HCT116 (cell line): ENCODE measurements around the gene PRPF19.

ENCODE experiments used
- CTCF ChIP-seq, 3 experiments: fragments of 200-600 bp in 1 of 3; sonication (generic) in 1 of 3; IDR thresholded peaks in 2 of 3; conservative IDR thresholded peaks in 1 of 3; 2 replicates each; pipeline ENCODE4 v1.5.1; 2012 to 2017; ENCODE audit warnings: low read depth in 2 of 3, low read length in 2 of 3, antibody characterized with exemption in 1 of 3, borderline replicate concordance in 1 of 3, control low read depth in 1 of 3, mild to moderate bottlenecking in 1 of 3, mixed read lengths in 1 of 3, mixed run types in 1 of 3, moderate library complexity in 1 of 3; ENCODE audit not compliant: insufficient read depth in 1 of 3
- SIN3A ChIP-seq: IDR thresholded peaks from 2 replicates; pipeline ENCODE4 v1.6.1; 2012; ENCODE audit warnings: low read depth
- SRF ChIP-seq: IDR thresholded peaks from 2 replicates; pipeline ENCODE4 v1.6.1; 2012; ENCODE audit warnings: low read depth
- YY1 ChIP-seq: IDR thresholded peaks from 2 replicates; pipeline ENCODE4 v1.6.1; 2011; ENCODE audit warnings: low read length, low read depth, moderate library complexity, mild to moderate bottlenecking; ENCODE audit not compliant: insufficient replicate concordance; ENCODE audit errors: extremely low read depth
- ZFX ChIP-seq: fragments of 450-650 bp; IDR thresholded peaks from 2 replicates; pipeline ENCODE4 v1.6.1; 2017
- ZNF274 ChIP-seq: fragments of 200-500 bp; sonication (Bioruptor generic); IDR thresholded peaks from 2 replicates; pipeline ENCODE4 v1.6.1; 2014; ENCODE audit warnings: mild to moderate bottlenecking, low read depth, low read length, inconsistent platforms

DNA sequence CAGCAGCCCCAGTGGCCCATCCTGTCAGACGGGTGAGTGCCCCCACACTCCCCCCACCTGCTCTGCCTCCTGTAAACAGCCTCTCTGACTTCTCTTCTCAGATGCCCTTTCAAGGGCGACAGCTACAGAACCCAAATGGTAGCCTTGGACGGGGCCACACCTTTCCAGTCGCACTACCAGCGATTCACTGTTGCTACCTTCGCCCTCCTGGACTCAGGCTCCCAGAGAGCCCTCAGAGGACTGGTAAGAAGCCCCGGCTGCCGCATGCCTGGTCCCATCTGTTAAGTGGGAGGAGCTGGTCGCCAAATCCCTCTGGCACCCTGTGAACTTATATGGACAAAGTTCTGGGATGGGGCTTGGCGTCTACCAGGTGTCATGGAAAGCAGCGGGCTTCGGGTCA is 32.9 kb downstream of the PRPF19 start:
- TF ChIP-seq ZNF274 (no peak), ZFX (no peak), CTCF (IDR thresholded peaks at IDR 0.05 in 2 of 3, conservative IDR thresholded peaks at IDR 0.05 in 1 of 3; ENCODE audit: borderline replicate concordance in 1 of 3, insufficient read depth in 1 of 3, low read depth in 2 of 3, low read length in 2 of 3) (no peak), YY1 (no peak), SIN3A (no peak), SRF (no peak)
